ENCODE data around the gene OR5H6.

Gene OR5H6

DNA sequence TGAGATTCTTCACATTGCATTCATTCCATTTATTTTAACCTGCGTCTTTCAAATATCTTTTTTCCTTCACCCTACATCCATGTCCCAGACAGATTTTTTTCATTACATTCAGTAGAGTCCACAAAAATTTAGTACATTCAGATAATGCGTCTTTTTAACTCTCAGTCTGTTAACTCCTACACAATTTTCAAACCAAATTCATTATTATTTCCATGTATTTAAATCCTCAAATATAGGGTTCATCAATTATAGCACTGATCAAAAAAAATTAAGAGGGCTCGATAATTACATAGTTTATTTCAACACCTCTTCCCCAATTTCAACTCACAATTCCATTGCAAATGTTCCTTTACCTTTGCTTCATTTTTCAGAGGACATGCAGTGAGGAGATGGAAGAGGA lies at the start of gene OR5H6:
Gene OR5H6 (plus strand): TSS at position 301 of the 400 bp plus-strand sequence. CDS start 89 bp downstream, at position 390.
- TF ChIP-seq ARNT (IDR thresholded peaks at IDR 0.05) (no peak), FOXK2 (IDR thresholded peaks at IDR 0.05) (no peak), ELF4 (IDR thresholded peaks at IDR 0.05) (no peak), SP1 (IDR thresholded peaks at IDR 0.05) (no peak), HDGF (IDR thresholded peaks at IDR 0.05; ENCODE audit: borderline replicate concordance) (no peak), CTBP1 (IDR thresholded peaks at IDR 0.05; ENCODE audit: borderline replicate concordance) (no peak), FOXM1 (IDR thresholded peaks at IDR 0.05; ENCODE audit: borderline replicate concordance) (no peak), NFRKB (IDR thresholded peaks at IDR 0.05) (no peak), TARDBP (IDR thresholded peaks at IDR 0.05) (no peak), SUZ12 (IDR thresholded peaks at IDR 0.05) (no peak), L3MBTL2 (conservative IDR thresholded peaks at IDR 0.05) (no peak)
- TF ChIP-seq, protein P1, sequence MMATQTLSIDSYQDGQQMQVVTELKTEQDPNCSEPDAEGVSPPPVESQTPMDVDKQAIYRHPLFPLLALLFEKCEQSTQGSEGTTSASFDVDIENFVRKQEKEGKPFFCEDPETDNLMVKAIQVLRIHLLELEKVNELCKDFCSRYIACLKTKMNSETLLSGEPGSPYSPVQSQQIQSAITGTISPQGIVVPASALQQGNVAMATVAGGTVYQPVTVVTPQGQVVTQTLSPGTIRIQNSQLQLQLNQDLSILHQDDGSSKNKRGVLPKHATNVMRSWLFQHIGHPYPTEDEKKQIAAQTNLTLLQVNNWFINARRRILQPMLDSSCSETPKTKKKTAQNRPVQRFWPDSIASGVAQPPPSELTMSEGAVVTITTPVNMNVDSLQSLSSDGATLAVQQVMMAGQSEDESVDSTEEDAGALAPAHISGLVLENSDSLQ (IDR thresholded peaks at IDR 0.05), result no peak
- CTCF ChIA-PET, result no interaction called here
- DNase-seq (ENCODE audit: extremely low spot score), result no peak
- POLR2A ChIA-PET, result no interaction called here

DNA sequence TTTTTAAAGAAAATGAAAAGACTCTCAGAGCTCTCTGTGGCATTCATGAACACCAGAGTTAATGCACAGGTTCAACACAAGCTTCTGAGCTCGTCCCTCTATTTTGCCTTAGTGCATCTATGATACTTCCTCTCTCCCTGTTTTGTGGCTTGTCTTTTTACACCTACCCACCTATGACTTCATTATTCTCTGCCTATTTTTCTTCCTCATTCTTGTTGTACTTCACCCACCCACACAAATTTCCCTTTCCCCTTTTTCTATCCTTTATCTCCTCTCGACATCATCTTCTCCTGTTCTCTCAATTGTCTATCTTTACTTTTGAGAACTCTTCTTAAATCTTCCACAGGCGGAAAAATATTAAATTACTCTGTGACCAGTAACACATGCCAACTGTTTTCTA lies 49.0 kb upstream of the OR5H6 start:
- no peak for DNase-seq (ENCODE audit: extremely low spot score)
- POLR2A ChIA-PET, result no interaction called here
- CTCF ChIA-PET, result no interaction called here
- no peak for TF ChIP-seq CTBP1 (IDR thresholded peaks at IDR 0.05; ENCODE audit: borderline replicate concordance)
- TF ChIP-seq SP1 (IDR thresholded peaks at IDR 0.05), result no peak
- TF ChIP-seq, protein P1 (IDR thresholded peaks at IDR 0.05), result no peak

DNA sequence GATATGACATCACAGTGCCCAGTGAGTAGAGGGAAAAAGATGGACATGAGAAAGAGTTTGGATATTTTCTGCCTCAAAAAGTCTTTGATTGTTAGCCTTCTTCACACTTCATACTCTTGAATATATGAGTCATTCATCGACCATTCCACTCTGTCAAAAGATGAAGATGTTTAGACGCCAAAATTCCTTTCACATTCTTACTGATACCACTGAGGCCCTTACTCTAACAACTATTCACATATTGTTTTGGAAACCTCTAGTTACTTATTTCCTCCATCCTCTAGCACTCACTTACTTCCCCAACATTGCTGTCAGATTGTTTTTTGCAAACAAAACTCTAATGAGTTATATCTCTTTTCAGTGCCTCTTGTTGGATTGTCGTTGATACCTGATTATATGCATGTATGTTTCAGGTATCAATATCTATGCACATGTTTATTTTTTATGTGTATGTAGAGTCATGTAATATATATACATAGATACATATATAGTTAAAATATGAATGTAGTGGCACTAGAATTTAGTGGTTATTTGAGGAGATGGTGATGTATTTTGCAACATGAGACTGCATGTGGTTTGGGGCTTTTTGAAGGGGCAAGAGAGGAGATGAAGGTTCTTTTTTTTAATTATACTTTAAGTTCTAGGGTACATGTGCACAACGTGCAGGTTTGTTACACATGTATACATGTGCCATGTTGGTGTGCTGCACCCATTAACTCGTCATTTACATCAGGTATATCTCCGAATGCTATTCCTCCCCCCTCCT lies 40.0 kb upstream of the OR5H6 start:
- ChIA-PET POLR2A (no interaction called here), CTCF (no interaction called here)
- TF ChIP-seq ZNF384 (IDR thresholded peaks at IDR 0.05) (no peak), HDGF (IDR thresholded peaks at IDR 0.05; ENCODE audit: borderline replicate concordance) (no peak), TARDBP (IDR thresholded peaks at IDR 0.05) (no peak), FOXK2 (IDR thresholded peaks at IDR 0.05) (no peak), NFRKB (IDR thresholded peaks at IDR 0.05) (no peak), L3MBTL2 (conservative IDR thresholded peaks at IDR 0.05) (no peak), CTBP1 (IDR thresholded peaks at IDR 0.05; ENCODE audit: borderline replicate concordance) (no peak), ELF4 (IDR thresholded peaks at IDR 0.05) (no peak), LEF1 (IDR thresholded peaks at IDR 0.05; ENCODE audit: borderline replicate concordance) (no peak), SUZ12 (IDR thresholded peaks at IDR 0.05) (no peak), BHLHE40 (IDR thresholded peaks at IDR 0.05; ENCODE audit: borderline replicate concordance) (no peak), FOXM1 (IDR thresholded peaks at IDR 0.05; ENCODE audit: borderline replicate concordance) (no peak), SP1 (IDR thresholded peaks at IDR 0.05) (no peak), FOXA1 (IDR thresholded peaks at IDR 0.05) (no peak), ARNT (IDR thresholded peaks at IDR 0.05) (no peak)
- TF ChIP-seq, protein P1 (IDR thresholded peaks at IDR 0.05), result no peak
- no peak for DNase-seq (ENCODE audit: extremely low spot score)

DNA sequence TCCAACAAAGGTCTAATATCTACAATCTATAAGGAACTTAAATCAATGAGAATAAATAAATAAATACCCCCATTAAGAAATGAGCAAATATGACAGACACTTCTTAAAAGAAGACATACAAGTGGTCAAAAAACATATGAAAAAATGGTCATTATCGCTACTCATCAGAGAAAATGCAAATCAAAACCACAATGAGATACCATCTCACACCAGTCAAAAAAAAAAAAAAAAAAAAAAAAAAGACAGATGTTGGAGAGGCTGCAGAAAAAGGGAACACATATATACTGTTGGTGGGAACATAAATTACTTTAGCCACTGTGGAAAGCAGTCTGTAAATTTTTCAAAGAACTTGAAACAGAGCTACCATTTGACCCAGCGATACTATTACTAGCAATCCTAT lies 31.6 kb upstream of the OR5H6 start:
- CTCF ChIA-PET, result no interaction called here
- POLR2A ChIA-PET, result no interaction called here
- TF ChIP-seq SP1 (IDR thresholded peaks at IDR 0.05) (no peak), NFRKB (IDR thresholded peaks at IDR 0.05) (no peak), LEF1 (IDR thresholded peaks at IDR 0.05; ENCODE audit: borderline replicate concordance) (no peak), ZNF384 (IDR thresholded peaks at IDR 0.05) (no peak), BHLHE40 (IDR thresholded peaks at IDR 0.05; ENCODE audit: borderline replicate concordance) (no peak), TARDBP (IDR thresholded peaks at IDR 0.05) (no peak), FOXM1 (IDR thresholded peaks at IDR 0.05; ENCODE audit: borderline replicate concordance) (no peak), HDGF (IDR thresholded peaks at IDR 0.05; ENCODE audit: borderline replicate concordance) (no peak), FOXA1 (IDR thresholded peaks at IDR 0.05) (no peak), CTBP1 (IDR thresholded peaks at IDR 0.05; ENCODE audit: borderline replicate concordance) (no peak), FOXK2 (IDR thresholded peaks at IDR 0.05) (no peak), ARNT (IDR thresholded peaks at IDR 0.05) (no peak), ELF4 (IDR thresholded peaks at IDR 0.05) (no peak), L3MBTL2 (conservative IDR thresholded peaks at IDR 0.05) (no peak), SUZ12 (IDR thresholded peaks at IDR 0.05) (no peak)
- TF ChIP-seq, protein P1 (IDR thresholded peaks at IDR 0.05), result no peak
- DNase-seq (ENCODE audit: extremely low spot score), result no peak

DNA sequence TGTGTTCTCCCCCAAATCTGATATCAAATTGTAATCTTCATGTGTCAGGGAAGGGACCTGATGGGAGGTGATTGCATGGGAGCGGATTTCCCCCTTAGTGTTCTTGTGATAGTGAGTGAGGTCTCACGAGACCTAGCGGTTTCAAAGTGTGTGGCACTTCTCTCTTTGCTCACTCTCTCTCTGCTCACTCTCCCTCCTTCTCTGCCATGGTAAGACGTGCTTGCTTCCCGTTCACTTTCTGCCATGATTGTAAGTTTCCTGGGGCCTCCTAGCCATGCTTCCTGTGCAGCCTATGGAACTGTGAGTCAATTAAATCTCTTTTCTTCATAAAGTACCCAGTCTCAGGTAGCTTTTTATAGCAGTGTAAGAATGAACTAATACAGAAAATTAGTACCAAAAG lies 30.6 kb upstream of the OR5H6 start:
- ChIA-PET CTCF (no interaction called here), POLR2A (no interaction called here)
- TF ChIP-seq FOXA1 (IDR thresholded peaks at IDR 0.05), result no peak
- TF ChIP-seq FOXM1 (IDR thresholded peaks at IDR 0.05; ENCODE audit: borderline replicate concordance), result no peak
- TF ChIP-seq NFRKB (IDR thresholded peaks at IDR 0.05), result no peak
- no peak for DNase-seq (ENCODE audit: extremely low spot score)

DNA sequence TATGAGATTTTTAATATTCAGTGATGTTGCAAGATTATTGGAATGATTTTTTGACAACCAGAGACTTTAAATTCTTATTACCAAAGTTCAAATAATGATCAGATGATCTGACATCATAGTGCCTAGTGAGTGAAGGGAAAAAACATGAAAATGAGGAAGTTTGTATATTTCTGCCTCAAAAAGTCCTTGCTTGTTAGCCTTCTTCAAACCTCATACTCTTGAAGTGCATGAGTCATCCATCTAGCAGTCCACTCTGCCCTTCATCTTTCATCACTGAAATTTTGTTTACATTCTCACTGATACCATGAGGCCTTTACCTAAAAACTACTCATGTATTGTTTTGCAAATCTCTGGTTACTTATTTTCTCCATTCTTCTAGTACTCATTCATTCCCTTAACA lies 23.9 kb upstream of the OR5H6 start:
- TF ChIP-seq NFRKB (IDR thresholded peaks at IDR 0.05) (no peak), FOXM1 (IDR thresholded peaks at IDR 0.05; ENCODE audit: borderline replicate concordance) (no peak), TARDBP (IDR thresholded peaks at IDR 0.05) (no peak), SP1 (IDR thresholded peaks at IDR 0.05) (no peak), LEF1 (IDR thresholded peaks at IDR 0.05; ENCODE audit: borderline replicate concordance) (no peak), CTBP1 (IDR thresholded peaks at IDR 0.05; ENCODE audit: borderline replicate concordance) (no peak), FOXA1 (IDR thresholded peaks at IDR 0.05) (no peak), HDGF (IDR thresholded peaks at IDR 0.05; ENCODE audit: borderline replicate concordance) (no peak), ARNT (IDR thresholded peaks at IDR 0.05) (no peak), FOXK2 (IDR thresholded peaks at IDR 0.05) (no peak), L3MBTL2 (conservative IDR thresholded peaks at IDR 0.05) (no peak), BHLHE40 (IDR thresholded peaks at IDR 0.05; ENCODE audit: borderline replicate concordance) (no peak), ZNF384 (IDR thresholded peaks at IDR 0.05) (no peak), SUZ12 (IDR thresholded peaks at IDR 0.05) (no peak), ELF4 (IDR thresholded peaks at IDR 0.05) (no peak)
- TF ChIP-seq, protein P1 (IDR thresholded peaks at IDR 0.05), result no peak
- ChIA-PET CTCF (no interaction called here), POLR2A (no interaction called here)
- DNase-seq (ENCODE audit: extremely low spot score), result no peak
